Stimulated activated CD8-positive, alpha-beta memory T cell treated with anti-CD3 and anti-CD28 coated beads, Interleukin-2, amount 100 ng/mL, for 48 hours (primary cell): ENCODE data around the gene ZNF253.
A peak's percentile ranks its signal among the peaks of the same experiment; 100 is the strongest.
"Not testable (repeated sequence)": the region's sequence is repeated elsewhere in the genome, so short reads cannot be mapped to it uniquely, and the experiment has no call there.

Experiments used
- DNase-seq, 2 donors: peaks; one replicate each; pipeline ENCODE4 v3.0.0-alpha.2; 2020; ENCODE audit warnings: low read depth in 2 of 2

ZNF253 gene

GRCh38 chr19:19865750-19866610, at the start of gene ZNF253:
Gene ZNF253 (plus strand): TSS chr19:19865882. CDS start chr19:19865997, 115 bp downstream.
- peak; percentile 92 to 95 for DNase-seq

- no peak for DNase-seq
These were observed 49.0 kb upstream of the ZNF253 start for GRCh38 chr19:19816679-19817078.

- DNase-seq, result peak in 1 of 2 donors; percentile 23
These were observed 48.3 kb upstream of the ZNF253 start for GRCh38 chr19:19817357-19817756.

- no peak for DNase-seq
These were observed 44.8 kb upstream of the ZNF253 start for GRCh38 chr19:19820774-19821320.

- peak; percentile 89 to 94 for DNase-seq
These were observed 44.2 kb upstream of the ZNF253 start, which contains the start of gene ZNF506 for GRCh38 chr19:19821366-19821951. Gene ZNF506 (minus strand): TSS chr19:19821750. CDS start chr19:19821603, 147 bp downstream.

GRCh38 chr19:19821976-19822375, 43.7 kb upstream of the ZNF253 start:
- DNase-seq, result not testable (repeated sequence)

GRCh38 chr19:19823916-19824315, 41.8 kb upstream of the ZNF253 start:
- no peak for DNase-seq

GRCh38 chr19:19826875-19827274, 38.8 kb upstream of the ZNF253 start:
- no peak for DNase-seq

GRCh38 chr19:19835560-19836038, 30.1 kb upstream of the ZNF253 start:
- no peak for DNase-seq

GRCh38 chr19:19847781-19848180, 17.9 kb upstream of the ZNF253 start:
- DNase-seq, result no peak

GRCh38 chr19:19849056-19849455, 16.6 kb upstream of the ZNF253 start:
- no peak for DNase-seq

- not testable (repeated sequence) for DNase-seq
These were observed 13.9 kb upstream of the ZNF253 start for GRCh38 chr19:19851740-19852139.

GRCh38 chr19:19858751-19859150, 6.9 kb upstream of the ZNF253 start:
- DNase-seq, result no peak

GRCh38 chr19:19860756-19861390, 4.8 kb upstream of the ZNF253 start:
- DNase-seq, result peak in 1 of 2 donors; percentile 12

- peak in 1 of 2 donors; percentile 27 for DNase-seq
These were observed 1.0 kb downstream of the ZNF253 start for GRCh38 chr19:19866611-19867248.

GRCh38 chr19:19870086-19870485, 4.4 kb downstream of the ZNF253 start:
- not testable (repeated sequence) for DNase-seq

- no peak for DNase-seq
These were observed 6.2 kb downstream of the ZNF253 start for GRCh38 chr19:19871932-19872331.

GRCh38 chr19:19873381-19873780, 7.7 kb downstream of the ZNF253 start:
- DNase-seq, result no peak

GRCh38 chr19:19877724-19878123, 12.0 kb downstream of the ZNF253 start:
- no peak for DNase-seq

GRCh38 chr19:19884583-19884982, 18.9 kb downstream of the ZNF253 start:
- DNase-seq, result no peak
